ENCODE data around the gene EBNA1BP2.

GRCh38 chr1:43144237-43144636, 27.9 kb downstream of the EBNA1BP2 start:
- TF ChIP-seq ELK1 (IDR thresholded peaks at IDR 0.05; ENCODE audit: borderline replicate concordance, low read depth, low read length), result no peak
- TF ChIP-seq RAD21 (IDR thresholded peaks at IDR 0.05; ENCODE audit: low read length), result no peak
- TF ChIP-seq CTCF (conservative IDR thresholded peaks at IDR 0.05; ENCODE audit: low read depth, low read length), result no peak
- no peak for TF ChIP-seq POLR2A (IDR thresholded peaks at IDR 0.05; ENCODE audit: low read depth, low read length)
- TF ChIP-seq CEBPB (IDR thresholded peaks at IDR 0.05; ENCODE audit: low read depth, low read length), result no peak
- no peak for TF ChIP-seq RFX5 (IDR thresholded peaks at IDR 0.05; ENCODE audit: low read depth, low read length)
- TF ChIP-seq BHLHE40 (IDR thresholded peaks at IDR 0.05; ENCODE audit: low read depth, low read length), result no peak
- TF ChIP-seq MXI1 (IDR thresholded peaks at IDR 0.05; ENCODE audit: borderline replicate concordance, low read depth, low read length), result no peak
- no peak for TF ChIP-seq RCOR1 (IDR thresholded peaks at IDR 0.05; ENCODE audit: insufficient replicate concordance, low read length)
- TF ChIP-seq MAZ (IDR thresholded peaks at IDR 0.05; ENCODE audit: borderline replicate concordance, low read depth, low read length), result no peak
- TF ChIP-seq FOS (IDR thresholded peaks at IDR 0.05; ENCODE audit: low read depth, low read length), result no peak
- TF ChIP-seq SMC3 (IDR thresholded peaks at IDR 0.05; ENCODE audit: low read depth, low read length), result no peak
- no peak for TF ChIP-seq USF2 (IDR thresholded peaks at IDR 0.05; ENCODE audit: low read depth, low read length)
- no peak for TF ChIP-seq MAFK (IDR thresholded peaks at IDR 0.05; ENCODE audit: low read depth, low read length)

Measured in IMR-90 (cell line).